ENCODE data around the gene PRSS23. TPM values are rescaled to one million over a fixed set of nuclear protein-coding genes. Genes with fewer than 3 reads are reported as not detected.

PRSS23 gene
- total and polyA plus RNA-seq, 8 donors, result 4.1 to 98.8 (median 28.1) TPM

DNA sequence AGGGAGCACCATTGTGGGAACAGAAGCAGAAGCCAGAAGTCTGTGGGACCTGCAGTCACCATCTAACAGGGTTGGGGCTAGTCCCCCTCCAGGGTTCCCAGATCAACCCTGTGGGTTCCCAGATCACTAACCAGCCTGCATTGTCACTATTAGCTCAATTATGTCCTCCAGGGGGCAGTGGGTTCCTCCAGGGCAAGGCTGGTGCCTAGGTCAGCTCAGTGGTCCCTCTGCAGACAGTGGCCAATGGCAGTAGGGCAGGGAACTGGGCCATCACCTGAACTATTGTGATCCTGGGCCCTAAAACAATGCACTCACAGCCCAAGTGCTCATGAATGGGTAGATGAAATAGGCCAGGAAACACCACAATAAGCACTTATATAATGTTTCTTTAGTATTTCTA lies 18.8 kb upstream of the PRSS23 start:
- no peak overlapping the region for H3K4me3 ChIP-seq
- H3K27me3 ChIP-seq, result no peaks in the 10 kb centered on the region
- no peak for DNase-seq
- H3K27ac ChIP-seq, result no peak overlapping the region
- peaks cover 0 to 14% (median 6%) of the 10 kb centered on the region in 4 donors for H3K4me1 ChIP-seq
- no peaks in the 10 kb centered on the region for H3K9me3 ChIP-seq
- intact Hi-C loops (cut with DNase I; ENCODE audit: low total_unique reads), result no loop called here
- no peak for TF ChIP-seq POLR2AphosphoS5 (IDR thresholded peaks at IDR 0.05)
- no peak for TF ChIP-seq EP300 (IDR thresholded peaks at IDR 0.05)
- TF ChIP-seq, protein P1, sequence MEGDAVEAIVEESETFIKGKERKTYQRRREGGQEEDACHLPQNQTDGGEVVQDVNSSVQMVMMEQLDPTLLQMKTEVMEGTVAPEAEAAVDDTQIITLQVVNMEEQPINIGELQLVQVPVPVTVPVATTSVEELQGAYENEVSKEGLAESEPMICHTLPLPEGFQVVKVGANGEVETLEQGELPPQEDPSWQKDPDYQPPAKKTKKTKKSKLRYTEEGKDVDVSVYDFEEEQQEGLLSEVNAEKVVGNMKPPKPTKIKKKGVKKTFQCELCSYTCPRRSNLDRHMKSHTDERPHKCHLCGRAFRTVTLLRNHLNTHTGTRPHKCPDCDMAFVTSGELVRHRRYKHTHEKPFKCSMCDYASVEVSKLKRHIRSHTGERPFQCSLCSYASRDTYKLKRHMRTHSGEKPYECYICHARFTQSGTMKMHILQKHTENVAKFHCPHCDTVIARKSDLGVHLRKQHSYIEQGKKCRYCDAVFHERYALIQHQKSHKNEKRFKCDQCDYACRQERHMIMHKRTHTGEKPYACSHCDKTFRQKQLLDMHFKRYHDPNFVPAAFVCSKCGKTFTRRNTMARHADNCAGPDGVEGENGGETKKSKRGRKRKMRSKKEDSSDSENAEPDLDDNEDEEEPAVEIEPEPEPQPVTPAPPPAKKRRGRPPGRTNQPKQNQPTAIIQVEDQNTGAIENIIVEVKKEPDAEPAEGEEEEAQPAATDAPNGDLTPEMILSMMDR (IDR thresholded peaks at IDR 0.05), result no peak
- no peak for TF ChIP-seq POLR2A (IDR thresholded peaks at IDR 0.05)
- H3K36me3 ChIP-seq, result no peaks in the 10 kb centered on the region

DNA sequence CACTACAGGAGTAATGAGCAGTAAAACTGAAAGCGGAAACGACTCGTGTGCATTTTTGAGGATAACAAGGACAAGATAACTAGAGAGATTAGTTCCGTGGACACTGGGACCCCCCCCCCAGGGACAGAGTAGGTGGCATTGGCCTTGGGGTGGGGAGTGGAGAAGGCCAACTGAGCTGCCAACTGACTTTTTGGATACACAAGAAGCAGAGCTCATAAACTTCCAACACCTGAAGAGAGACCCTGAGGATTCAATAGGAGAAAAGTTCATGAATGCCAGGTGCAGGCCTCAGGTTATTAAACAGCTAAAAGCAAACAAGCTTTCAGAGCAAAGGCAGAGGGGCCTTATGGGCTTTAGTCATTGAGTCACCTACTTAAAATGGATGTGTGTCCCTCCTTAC lies 17.6 kb upstream of the PRSS23 start:
- DNase-seq, result no peak
- Histone ChIP-seq H3K27me3 (no peaks in the 10 kb centered on the region), H3K4me1 (peaks cover 0 to 14% (median 6%) of the 10 kb centered on the region in 4 donors), H3K4me3 (no peak overlapping the region), H3K27ac (no peak overlapping the region), H3K9me3 (no peaks in the 10 kb centered on the region), H3K36me3 (no peaks in the 10 kb centered on the region)
- intact Hi-C loops (cut with DNase I; ENCODE audit: low total_unique reads), result no loop called here
- TF ChIP-seq, protein P1 (IDR thresholded peaks at IDR 0.05), result no peak
- TF ChIP-seq POLR2AphosphoS5 (IDR thresholded peaks at IDR 0.05), result no peak
- no peak for TF ChIP-seq POLR2A (IDR thresholded peaks at IDR 0.05)
- TF ChIP-seq EP300 (IDR thresholded peaks at IDR 0.05), result no peak
- 53 to 72% (median 62%) methylated on average over 4 of the region's 4 CpGs for WGBS, 5 donors

DNA sequence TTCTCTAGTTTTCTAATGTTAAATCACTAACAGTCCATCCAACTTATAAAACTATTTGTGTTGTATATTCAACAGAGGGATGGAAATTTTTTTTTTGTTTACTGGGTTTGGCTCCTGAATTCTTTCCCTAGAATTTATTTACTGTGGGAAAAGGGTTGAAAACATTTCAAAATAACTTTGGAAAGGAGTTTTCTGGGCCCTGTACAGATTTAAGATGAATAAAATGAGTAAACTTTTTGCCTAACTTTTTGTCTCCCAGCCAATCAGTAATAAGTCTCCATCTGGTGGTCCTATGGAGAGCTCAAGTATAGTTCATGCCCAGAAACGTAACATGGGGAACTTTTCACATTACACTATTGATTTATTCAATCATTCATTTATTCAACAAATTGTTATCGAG lies 16.7 kb upstream of the PRSS23 start:
- intact Hi-C loops (cut with DNase I; ENCODE audit: low total_unique reads), result no loop called here
- H3K27me3 ChIP-seq, result no peaks in the 10 kb centered on the region
- no peaks in the 10 kb centered on the region for H3K36me3 ChIP-seq
- no peak for DNase-seq
- H3K4me3 ChIP-seq, result no peak overlapping the region
- H3K9me3 ChIP-seq, result no peaks in the 10 kb centered on the region
- H3K27ac ChIP-seq, result no peak overlapping the region
- peaks cover 0 to 14% (median 6%) of the 10 kb centered on the region in 4 donors for H3K4me1 ChIP-seq
- no peak for TF ChIP-seq EP300 (IDR thresholded peaks at IDR 0.05)
- TF ChIP-seq POLR2AphosphoS5 (IDR thresholded peaks at IDR 0.05), result no peak
- TF ChIP-seq POLR2A (IDR thresholded peaks at IDR 0.05), result no peak
- TF ChIP-seq, protein P1 (IDR thresholded peaks at IDR 0.05), result no peak
- WGBS, 5 donors, result 46 to 77% (median 57%) methylated on average over 2 of the region's 2 CpGs

DNA sequence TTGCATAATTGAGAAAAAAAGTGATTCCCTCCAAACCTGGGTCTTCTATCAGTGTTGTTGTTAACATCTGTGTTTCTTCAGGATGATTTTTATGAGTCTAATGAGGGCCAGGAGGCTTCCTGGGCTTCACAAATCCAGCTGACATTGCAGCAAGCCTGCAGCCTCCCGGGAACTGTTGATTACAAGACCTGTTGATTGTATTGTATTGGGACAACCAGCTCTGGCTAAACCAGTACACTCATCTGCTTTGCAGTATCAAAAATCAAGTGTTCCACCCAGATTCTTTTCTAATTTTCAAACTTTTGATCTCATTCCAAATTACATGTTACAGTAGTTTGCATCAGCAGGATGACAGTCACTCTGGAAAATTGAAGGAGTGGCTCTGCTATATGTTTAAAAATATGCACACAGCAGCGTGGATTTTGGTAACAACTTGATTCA lies 16.1 kb upstream of the PRSS23 start:
- TF ChIP-seq EP300 (IDR thresholded peaks at IDR 0.05) (no peak), POLR2A (IDR thresholded peaks at IDR 0.05) (no peak), POLR2AphosphoS5 (IDR thresholded peaks at IDR 0.05) (no peak)
- TF ChIP-seq, protein P1 (IDR thresholded peaks at IDR 0.05), result no peak
- WGBS, 5 donors, result 50 to 78% (median 54%) methylated on average over 2 of the region's 2 CpGs
- peaks cover 0 to 14% (median 6%) of the 10 kb centered on the region in 4 donors for H3K4me1 ChIP-seq
- intact Hi-C loops (cut with DNase I; ENCODE audit: low total_unique reads), result no loop called here
- no peak for DNase-seq
- no peak overlapping the region for H3K4me3 ChIP-seq
- no peaks in the 10 kb centered on the region for H3K36me3 ChIP-seq
- no peak overlapping the region for H3K27ac ChIP-seq
- H3K27me3 ChIP-seq, result no peaks in the 10 kb centered on the region
- H3K9me3 ChIP-seq, result no peaks in the 10 kb centered on the region
